Activated CD4-positive, alpha-beta T cell treated with anti-CD3 and anti-CD28 coated beads, Interleukin-2, amount 50 U/mL, for 16 hours (primary cell): ENCODE measurements around the gene ADAM12.
A peak's percentile ranks its signal among the peaks of the same experiment; 100 is the strongest.
"Not testable (repeated sequence)": the region's sequence is repeated elsewhere in the genome, so short reads cannot be mapped to it uniquely, and the experiment has no call there.

ENCODE experiments used
- DNase-seq: peaks from one replicate; pipeline ENCODE4 v3.0.0-alpha.2; 2020

Gene ADAM12

GRCh38 chr10:126405239-126405775 is 17.0 kb upstream of the ADAM12 start:
- no peak for DNase-seq

DNA sequence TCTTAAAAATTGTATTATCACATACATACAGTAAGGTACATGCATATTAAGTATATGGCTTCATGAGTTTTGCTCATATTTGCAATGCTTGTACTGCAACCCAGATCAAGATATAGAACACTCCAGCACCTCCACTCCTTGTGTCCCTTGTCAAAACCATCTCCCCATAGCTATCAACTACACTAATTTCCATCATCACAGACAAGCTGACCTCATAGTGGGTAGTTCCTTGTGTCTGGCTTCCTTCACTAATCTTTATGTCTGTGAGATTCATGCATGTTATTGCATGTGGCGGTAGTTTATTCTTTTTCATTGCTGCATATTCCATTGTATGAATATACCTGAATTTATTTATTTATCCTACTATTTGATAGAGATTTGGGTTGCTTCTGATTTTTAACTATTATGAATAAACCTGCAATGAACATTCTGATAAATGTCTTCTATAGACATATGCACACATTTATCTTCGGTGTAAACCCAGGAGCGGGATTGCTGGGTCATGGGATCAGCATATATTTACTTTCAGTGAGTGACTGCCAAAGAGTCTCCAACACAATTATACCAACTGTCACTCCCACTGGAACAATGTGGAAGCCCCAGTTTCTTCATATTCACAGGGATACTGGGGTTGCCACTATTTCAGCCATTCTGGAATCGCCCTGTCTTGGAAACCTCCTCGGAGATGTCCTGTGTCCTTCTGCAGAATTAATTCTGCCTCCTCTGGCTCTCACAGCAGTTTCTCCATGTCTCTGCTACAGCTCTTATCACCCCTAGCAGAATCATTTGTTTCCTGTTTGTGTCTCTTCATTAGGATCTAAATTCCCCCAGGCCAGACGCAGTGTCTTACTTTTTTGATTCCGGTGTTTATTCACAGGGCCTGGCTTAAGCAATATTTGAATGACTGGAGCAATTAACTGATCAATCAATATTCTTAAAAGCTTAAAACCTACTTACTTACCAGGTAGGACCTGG is 14.7 kb upstream of the ADAM12 start:
- DNase-seq = no peak

DNA sequence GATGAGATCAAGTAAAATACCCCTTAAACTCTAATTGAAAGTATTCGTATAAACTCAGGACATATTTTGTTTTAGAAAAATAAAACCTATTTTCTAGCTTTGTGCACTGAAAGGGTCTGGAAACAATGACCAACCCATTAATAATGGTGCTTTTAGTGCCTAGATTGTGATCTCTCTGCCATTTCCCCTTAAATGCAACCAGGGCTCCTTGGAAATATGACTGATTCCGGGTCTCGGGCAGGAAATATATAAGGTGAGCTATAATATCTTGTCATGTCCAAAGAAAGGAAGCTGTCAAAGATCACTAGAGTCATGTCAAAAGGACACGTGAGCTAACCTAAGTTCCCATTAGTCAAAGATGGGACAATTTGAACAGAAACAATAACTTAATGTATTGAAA is 12.4 kb upstream of the ADAM12 start:
- no peak for DNase-seq

GRCh38 chr10:126398924-126399323 is 10.6 kb upstream of the ADAM12 start:
- no peak for DNase-seq

DNA sequence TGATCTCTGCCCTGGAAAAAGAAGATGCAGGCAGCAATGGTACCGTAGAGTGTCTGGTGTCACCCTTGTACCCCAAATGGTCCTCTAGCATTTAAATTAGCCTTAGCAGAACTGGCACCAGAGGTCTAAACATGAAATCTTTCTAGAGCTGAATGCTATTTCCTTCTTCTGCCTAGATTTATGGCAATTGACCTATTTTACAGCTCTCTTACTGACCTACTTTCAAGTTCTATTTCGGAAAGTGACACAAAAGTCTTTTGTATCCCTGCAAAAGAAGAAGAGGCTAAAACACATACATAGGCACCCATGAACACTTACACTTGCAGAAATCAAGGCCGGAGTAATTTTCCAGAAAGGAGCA is 10.1 kb upstream of the ADAM12 start:
- DNase-seq = no peak

GRCh38 chr10:126397640-126398382 is 9.5 kb upstream of the ADAM12 start:
- no peak for DNase-seq

DNA sequence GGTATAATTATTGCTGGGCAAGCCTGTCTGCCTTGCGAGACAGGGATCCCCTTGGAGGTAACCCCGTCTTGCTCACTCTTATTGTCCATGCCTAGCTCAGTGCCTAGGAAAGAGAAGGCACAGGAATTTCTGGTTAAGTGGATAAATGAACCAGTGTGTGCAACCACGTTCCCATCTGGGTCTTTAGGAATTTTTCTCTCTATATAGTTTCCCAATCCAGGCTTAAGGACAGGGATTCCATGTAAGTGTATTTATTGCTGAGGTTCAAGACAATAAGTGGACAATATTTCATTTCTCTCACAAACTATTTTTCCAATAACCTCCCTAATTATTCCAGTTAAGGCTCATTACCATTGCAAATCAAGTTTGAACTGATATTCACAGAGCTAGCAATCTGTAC is 8.9 kb upstream of the ADAM12 start:
- DNase-seq = no peak

DNA sequence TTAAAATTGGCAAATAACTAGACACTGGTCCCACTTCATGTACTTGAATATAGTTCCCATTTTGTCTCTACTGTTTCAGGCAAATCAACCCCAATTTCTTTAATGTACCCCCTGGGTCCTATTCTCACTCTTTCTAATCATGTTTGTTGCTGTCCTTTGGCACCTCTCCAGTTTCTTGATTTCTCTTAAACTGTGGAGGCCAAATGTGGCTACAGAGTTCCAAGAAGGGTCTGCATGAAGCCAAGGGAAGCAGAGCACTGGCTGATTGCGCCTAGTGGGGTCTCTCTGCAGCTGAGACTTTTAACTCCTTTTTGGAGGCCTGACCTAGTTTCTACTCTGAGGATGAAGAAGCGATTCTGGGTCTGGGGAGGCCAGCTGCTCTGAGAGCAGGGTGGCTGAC is 6.7 kb upstream of the ADAM12 start:
- DNase-seq = no peak

- no peak for DNase-seq
These were observed 4.8 kb upstream of the ADAM12 start for GRCh38 chr10:126393076-126393475.

- no peak for DNase-seq
These were observed 4.2 kb upstream of the ADAM12 start for GRCh38 chr10:126392469-126392868.

GRCh38 chr10:126392068-126392467 is 3.8 kb upstream of the ADAM12 start:
- DNase-seq = no peak

- no peak for DNase-seq
These were observed 3.1 kb upstream of the ADAM12 start for GRCh38 chr10:126391192-126391885.

DNA sequence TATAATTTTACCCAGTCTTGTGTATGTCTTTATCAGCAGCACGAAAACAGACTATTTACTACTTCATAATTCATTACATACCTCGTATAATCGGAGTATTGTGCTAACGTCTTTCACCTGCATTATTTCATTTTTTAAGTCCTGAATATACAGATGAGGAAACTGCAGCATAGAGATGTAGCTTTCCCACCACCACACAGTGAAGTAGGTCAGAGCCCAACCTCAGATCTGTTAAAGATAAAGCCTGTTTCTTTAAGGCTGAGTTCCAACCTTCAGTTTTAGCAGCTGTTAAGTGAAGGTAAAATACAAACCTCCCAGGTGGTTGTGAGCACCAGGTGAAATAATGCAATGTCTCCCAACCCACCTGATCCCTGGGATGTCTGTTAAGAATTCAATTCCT is 2.0 kb upstream of the ADAM12 start:
- DNase-seq = no peak

- DNase-seq = peak; percentile 46
These were observed 996 bp downstream of the ADAM12 start for GRCh38 chr10:126387041-126387921.

DNA sequence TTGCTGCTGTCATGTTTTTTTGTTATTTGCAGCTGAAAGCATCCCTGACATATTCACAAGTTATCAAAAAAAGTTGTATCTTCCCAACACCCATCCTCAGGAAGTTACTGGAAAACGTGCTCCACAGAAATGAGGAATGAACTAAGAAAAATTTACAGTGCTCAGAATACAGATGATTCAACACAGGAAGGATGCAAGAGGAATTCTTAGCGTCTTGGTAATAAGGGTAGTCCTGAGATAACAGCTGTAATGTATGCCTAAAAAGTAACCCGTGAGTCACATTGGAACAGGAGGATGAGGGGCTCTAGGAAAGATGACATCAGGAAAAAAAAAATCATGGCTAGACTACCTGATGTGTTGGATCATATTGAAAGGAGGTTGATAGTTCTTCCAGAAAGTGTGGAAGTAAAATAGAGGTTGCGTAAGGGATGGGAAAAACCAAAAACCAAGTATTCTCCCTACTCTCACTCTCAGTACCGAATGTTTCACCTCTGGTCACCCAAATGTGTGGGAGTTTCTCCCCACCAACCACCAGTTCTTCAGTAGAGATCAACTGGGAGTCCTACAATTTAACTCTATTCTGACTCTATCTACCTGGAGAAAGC is 3.9 kb downstream of the ADAM12 start:
- no peak for DNase-seq

- no peak for DNase-seq
These were observed 7.8 kb downstream of the ADAM12 start for GRCh38 chr10:126380352-126381076.

- not testable (repeated sequence) for DNase-seq
These were observed 9.1 kb downstream of the ADAM12 start for GRCh38 chr10:126379166-126379565.

DNA sequence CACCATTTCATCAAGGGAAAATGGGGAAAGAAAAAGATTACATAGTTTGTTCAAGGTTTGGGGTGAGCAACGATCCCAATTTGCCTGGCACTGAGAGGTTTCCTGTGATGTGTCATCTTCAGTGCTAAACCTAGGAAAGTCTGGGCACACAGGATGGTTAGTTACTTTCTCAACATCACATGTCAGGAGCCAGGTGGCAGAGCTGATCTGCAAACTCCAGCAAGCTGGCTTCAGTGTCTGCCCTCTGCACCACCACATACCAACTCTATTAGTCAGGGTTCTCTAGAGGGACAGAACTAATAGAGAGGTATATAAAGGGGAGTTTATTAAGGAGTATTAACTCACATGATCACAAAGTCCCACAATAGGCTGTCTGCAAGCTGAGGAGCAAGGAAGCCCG is 11.3 kb downstream of the ADAM12 start:
- no peak for DNase-seq

DNA sequence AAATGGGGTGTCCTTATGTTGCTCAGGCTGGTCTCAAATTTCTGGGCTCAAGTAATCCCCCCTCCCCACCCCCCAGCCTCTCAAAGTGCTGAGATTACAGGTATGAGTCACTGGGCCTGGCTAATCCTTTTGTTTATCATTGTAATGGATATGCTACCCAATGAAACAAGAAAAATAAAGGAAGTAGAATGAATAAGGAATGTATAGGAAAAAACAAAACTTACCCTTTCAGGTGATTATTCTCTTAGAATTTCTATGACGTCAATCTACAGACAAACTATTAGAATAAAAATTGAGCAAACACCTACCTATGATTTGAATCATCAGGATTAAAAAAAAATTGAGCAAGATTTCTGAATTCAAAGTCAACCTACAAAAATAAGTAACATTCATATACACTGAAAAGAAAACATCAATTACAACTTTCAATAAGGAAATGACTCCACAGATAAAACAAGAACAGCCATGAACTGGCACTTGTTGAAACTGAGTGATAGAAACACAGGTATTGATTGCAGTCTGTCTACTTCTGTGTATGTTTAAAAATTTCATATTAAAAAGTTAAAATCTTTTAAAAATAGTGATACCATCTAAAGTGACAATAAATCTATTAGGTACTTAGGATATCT is 12.2 kb downstream of the ADAM12 start:
- no peak for DNase-seq

- no peak for DNase-seq
These were observed 13.0 kb downstream of the ADAM12 start for GRCh38 chr10:126375299-126375698.

GRCh38 chr10:126374435-126374834 is 13.8 kb downstream of the ADAM12 start:
- no peak for DNase-seq
